Amniotic stem cell (primary cell): ENCODE data around the gene LGALS12.
"Not testable (repeated sequence)": the region's sequence is repeated elsewhere in the genome, so short reads cannot be mapped to it uniquely, and the experiment has no call there.

ENCODE experiments used
- DNase-seq: peaks from one replicate; lab custom pipeline; 2025; lab: John Stamatoyannopoulos, UW

LGALS12 gene

GRCh38 chr11:63504933-63505586, 824 bp upstream of the LGALS12 start:
- no peak for DNase-seq

- DNase-seq, result no peak
These were observed 992 bp downstream of the LGALS12 start for GRCh38 chr11:63506876-63507275.

- no peak for DNase-seq
These were observed 1.6 kb downstream of the LGALS12 start for GRCh38 chr11:63507511-63507910.

GRCh38 chr11:63508009-63508408, 2.1 kb downstream of the LGALS12 start:
- no peak for DNase-seq

- DNase-seq, result no peak
These were observed 2.9 kb downstream of the LGALS12 start for GRCh38 chr11:63508745-63509144.

GRCh38 chr11:63510360-63511047, 4.6 kb downstream of the LGALS12 start:
- no peak for DNase-seq

- no peak for DNase-seq
These were observed 5.3 kb downstream of the LGALS12 start for GRCh38 chr11:63511048-63511748.

- no peak for DNase-seq
These were observed 6.9 kb downstream of the LGALS12 start for GRCh38 chr11:63512816-63513215.

GRCh38 chr11:63516109-63516508, 10.2 kb downstream of the LGALS12 start:
- no peak for DNase-seq

- DNase-seq, result no peak
These were observed 11.3 kb downstream of the LGALS12 start for GRCh38 chr11:63517156-63517555.

- no peak for DNase-seq
These were observed 12.7 kb downstream of the LGALS12 start for GRCh38 chr11:63518548-63518947.

- DNase-seq, result no peak
These were observed 14.8 kb downstream of the LGALS12 start for GRCh38 chr11:63520606-63521170.

- DNase-seq, result no peak
These were observed 16.0 kb downstream of the LGALS12 start for GRCh38 chr11:63521896-63522295.

- no peak for DNase-seq
These were observed 17.3 kb downstream of the LGALS12 start for GRCh38 chr11:63523151-63523550.

- no peak for DNase-seq
These were observed 21.8 kb downstream of the LGALS12 start for GRCh38 chr11:63527667-63528066.

- not testable (repeated sequence) for DNase-seq
These were observed 22.3 kb downstream of the LGALS12 start for GRCh38 chr11:63528156-63528555.

- DNase-seq, result not testable (repeated sequence)
These were observed 22.9 kb downstream of the LGALS12 start for GRCh38 chr11:63528729-63529278.

- not testable (repeated sequence) for DNase-seq
These were observed 23.5 kb downstream of the LGALS12 start for GRCh38 chr11:63529373-63529772.

- DNase-seq, result no peak
These were observed 24.1 kb downstream of the LGALS12 start for GRCh38 chr11:63530021-63530420.

GRCh38 chr11:63531074-63531792, 25.3 kb downstream of the LGALS12 start:
- DNase-seq, result not testable (repeated sequence)

- no peak for DNase-seq
These were observed 26.2 kb downstream of the LGALS12 start for GRCh38 chr11:63532117-63532516.
